ENCODE data around the gene ITGB5.

Gene ITGB5

GRCh38 chr3:124766113-124767095, 120.8 kb downstream of the ITGB5 start:
- TF ChIP-seq CREB1 (IDR thresholded peaks at IDR 0.05; ENCODE audit: low read depth) (no peak), TAF1 (IDR thresholded peaks at IDR 0.05; ENCODE audit: low read depth) (no peak), CEBPB (IDR thresholded peaks at IDR 0.05) (no peak), RAD21 (IDR thresholded peaks at IDR 0.05; ENCODE audit: low read depth) (no peak), YY1 (IDR thresholded peaks at IDR 0.05; ENCODE audit: low read depth) (no peak), NFIC (IDR thresholded peaks at IDR 0.05) (no peak), TCF12 (IDR thresholded peaks at IDR 0.05; ENCODE audit: low read depth) (no peak), EP300 (IDR thresholded peaks at IDR 0.05; ENCODE audit: borderline replicate concordance) (no peak)

DNA sequence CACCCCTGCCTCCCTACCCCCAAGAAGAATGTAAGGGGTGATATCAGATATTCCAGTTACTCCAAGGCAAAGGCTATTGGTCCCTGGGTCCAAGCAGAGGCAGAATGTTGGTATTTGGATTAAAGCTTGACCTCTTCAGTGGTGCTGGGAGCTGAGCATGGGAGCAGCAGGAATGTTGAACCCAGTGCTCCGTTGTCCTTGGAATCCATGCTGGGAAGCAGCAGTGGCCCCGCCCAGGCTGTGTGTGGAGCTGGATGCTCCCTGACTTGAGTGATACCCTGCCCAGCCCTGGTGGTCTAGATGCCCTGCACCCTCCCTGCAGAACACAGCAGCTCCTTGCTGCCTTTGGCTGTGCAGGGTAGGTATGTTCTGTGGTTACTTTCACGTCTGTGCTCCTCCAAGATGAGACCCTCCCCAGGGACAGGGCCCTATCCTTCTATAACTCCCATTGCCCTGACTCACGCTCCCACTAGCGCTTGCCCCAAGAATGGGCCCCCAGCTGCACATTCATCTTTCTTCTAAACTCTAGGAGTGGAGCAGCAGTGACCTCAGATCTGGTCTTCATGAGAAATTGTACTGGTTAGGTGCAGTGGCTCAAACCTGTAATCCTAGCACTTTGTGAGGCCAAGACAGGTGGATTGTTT, 121.8 kb downstream of the ITGB5 start:
- TF ChIP-seq MAX (IDR thresholded peaks at IDR 0.05) (no peak), REST (IDR thresholded peaks at IDR 0.05; ENCODE audit: low read depth) (no peak), RAD21 (IDR thresholded peaks at IDR 0.05; ENCODE audit: low read depth) (no peak)

- TF ChIP-seq EP300 (IDR thresholded peaks at IDR 0.05; ENCODE audit: borderline replicate concordance), result no peak
- no peak for TF ChIP-seq ZBTB7A (IDR thresholded peaks at IDR 0.05; ENCODE audit: low read depth)
- TF ChIP-seq, protein P1, sequence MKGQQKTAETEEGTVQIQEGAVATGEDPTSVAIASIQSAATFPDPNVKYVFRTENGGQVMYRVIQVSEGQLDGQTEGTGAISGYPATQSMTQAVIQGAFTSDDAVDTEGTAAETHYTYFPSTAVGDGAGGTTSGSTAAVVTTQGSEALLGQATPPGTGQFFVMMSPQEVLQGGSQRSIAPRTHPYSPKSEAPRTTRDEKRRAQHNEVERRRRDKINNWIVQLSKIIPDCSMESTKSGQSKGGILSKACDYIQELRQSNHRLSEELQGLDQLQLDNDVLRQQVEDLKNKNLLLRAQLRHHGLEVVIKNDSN (IDR thresholded peaks at IDR 0.05), result no peak
- no peak for TF ChIP-seq TAF1 (IDR thresholded peaks at IDR 0.05; ENCODE audit: low read depth)
- TF ChIP-seq NFIC (IDR thresholded peaks at IDR 0.05), result no peak
- TF ChIP-seq FOXM1 (IDR thresholded peaks at IDR 0.05; ENCODE audit: borderline replicate concordance, low read depth), result no peak
- TF ChIP-seq TCF12 (IDR thresholded peaks at IDR 0.05; ENCODE audit: low read depth), result no peak
- TF ChIP-seq RAD21 (IDR thresholded peaks at IDR 0.05; ENCODE audit: low read depth), result no peak
- no peak for TF ChIP-seq REST (IDR thresholded peaks at IDR 0.05; ENCODE audit: low read depth)
- no peak for TF ChIP-seq EGR1 (IDR thresholded peaks at IDR 0.05)
- TF ChIP-seq YY1 (IDR thresholded peaks at IDR 0.05; ENCODE audit: low read depth), result no peak
- no peak for TF ChIP-seq TEAD4 (IDR thresholded peaks at IDR 0.05)
- TF ChIP-seq MAX (IDR thresholded peaks at IDR 0.05), result no peak
- TF ChIP-seq CEBPB (IDR thresholded peaks at IDR 0.05), result no peak
- no peak for TF ChIP-seq CREB1 (IDR thresholded peaks at IDR 0.05; ENCODE audit: low read depth)
Observed at GRCh38 chr3:124764746-124765145, 122.4 kb downstream of the ITGB5 start.

DNA sequence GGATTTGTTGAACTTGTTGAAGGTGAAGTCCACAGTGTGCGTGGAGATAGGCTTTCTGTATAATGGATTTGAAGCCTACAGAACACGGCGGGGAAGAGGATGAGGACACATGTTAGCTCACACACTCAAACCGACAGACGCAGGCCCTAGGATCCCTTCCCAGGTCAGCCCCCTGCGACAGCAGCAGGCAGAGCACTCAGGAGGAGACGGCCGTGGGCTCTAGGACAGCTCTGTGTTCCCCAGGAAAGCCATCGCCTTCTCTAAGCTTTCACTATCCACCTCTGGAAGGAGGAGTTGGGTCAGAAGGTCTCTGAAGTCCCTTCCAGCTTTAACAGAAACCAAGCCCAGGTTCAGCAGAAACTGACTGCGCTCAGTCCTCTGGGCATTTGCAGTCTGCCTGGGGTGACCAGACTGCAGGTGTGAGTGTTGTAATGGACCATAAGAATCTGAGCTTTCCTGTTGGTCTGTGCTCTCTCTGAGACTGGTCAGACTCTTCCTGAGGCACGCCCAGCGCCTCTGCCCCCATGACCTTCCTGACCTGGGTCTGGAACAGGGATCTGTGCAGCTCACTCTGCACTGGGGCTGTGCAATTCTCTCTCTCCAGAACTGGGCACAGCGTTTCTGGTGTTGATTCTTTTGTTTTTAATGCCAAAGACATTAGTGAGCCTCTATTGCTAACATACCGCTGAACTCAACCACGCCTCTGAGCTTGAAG, 123.4 kb downstream of the ITGB5 start:
- TF ChIP-seq EGR1 (IDR thresholded peaks at IDR 0.05), result no peak
- no peak for TF ChIP-seq TCF12 (IDR thresholded peaks at IDR 0.05; ENCODE audit: low read depth)
- TF ChIP-seq MAX (IDR thresholded peaks at IDR 0.05), result no peak
- TF ChIP-seq TEAD4 (IDR thresholded peaks at IDR 0.05), result no peak

DNA sequence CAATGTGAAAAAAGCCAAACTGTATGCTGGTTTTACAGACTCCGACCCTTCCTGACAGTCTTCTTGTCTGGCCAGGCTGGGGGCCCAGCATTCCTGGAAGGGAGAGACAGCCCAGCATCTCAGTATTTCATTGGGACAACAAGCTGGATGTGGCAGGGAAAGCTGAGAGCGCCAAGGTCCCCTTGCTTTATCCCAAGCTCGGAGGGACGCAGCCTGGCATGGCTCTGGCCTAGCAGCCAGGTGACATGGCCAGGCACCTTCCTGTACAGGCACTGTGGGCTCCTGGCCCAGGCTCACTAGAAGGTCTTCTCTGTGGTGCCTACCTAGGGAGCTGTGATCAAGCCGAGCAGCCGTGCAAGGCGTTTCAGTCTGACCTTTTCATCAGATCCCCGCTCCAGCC, 124.0 kb downstream of the ITGB5 start:
- TF ChIP-seq REST (IDR thresholded peaks at IDR 0.05; ENCODE audit: low read depth), result no peak
- TF ChIP-seq TCF12 (IDR thresholded peaks at IDR 0.05; ENCODE audit: low read depth), result no peak
- TF ChIP-seq NFIC (IDR thresholded peaks at IDR 0.05), result no peak
- TF ChIP-seq ZBTB7A (IDR thresholded peaks at IDR 0.05; ENCODE audit: low read depth), result no peak
- TF ChIP-seq CEBPB (IDR thresholded peaks at IDR 0.05), result no peak
- no peak for TF ChIP-seq TAF1 (IDR thresholded peaks at IDR 0.05; ENCODE audit: low read depth)
- TF ChIP-seq CREB1 (IDR thresholded peaks at IDR 0.05; ENCODE audit: low read depth), result no peak
- no peak for TF ChIP-seq EGR1 (IDR thresholded peaks at IDR 0.05)
- no peak for TF ChIP-seq YY1 (IDR thresholded peaks at IDR 0.05; ENCODE audit: low read depth)
- no peak for TF ChIP-seq EP300 (IDR thresholded peaks at IDR 0.05; ENCODE audit: borderline replicate concordance)
- TF ChIP-seq FOXM1 (IDR thresholded peaks at IDR 0.05; ENCODE audit: borderline replicate concordance, low read depth), result no peak
- no peak for TF ChIP-seq TEAD4 (IDR thresholded peaks at IDR 0.05)
- TF ChIP-seq MAX (IDR thresholded peaks at IDR 0.05), result no peak
- no peak for TF ChIP-seq RAD21 (IDR thresholded peaks at IDR 0.05; ENCODE audit: low read depth)
- TF ChIP-seq, protein P1 (IDR thresholded peaks at IDR 0.05), result no peak

All from Ishikawa (cell line).